Smooth muscle cell (in vitro differentiated cells): Measurements from ENCODE around the gene ADAM12. TPM values are rescaled to one million over a fixed set of nuclear protein-coding genes. Genes with fewer than 3 reads are reported as not detected.

Experiments used
- DNase-seq: peaks from one replicate; lab custom pipeline; 2025; ENCODE audit not compliant: unreplicated experiment; lab: John Stamatoyannopoulos, UW
- H2AFZ ChIP-seq: fragments of 200-600 bp; sonication (generic); 2 replicates; pipeline ENCODE4 v1.6.0; 2016; ENCODE audit warnings: antibody characterized with exemption, low read depth, mild to moderate bottlenecking
- H3F3A ChIP-seq: fragments of 200-600 bp; sonication (generic); 2 replicates; pipeline ENCODE4 v1.6.0; 2017; ENCODE audit warnings: antibody characterized with exemption, low read depth
- H3K27ac ChIP-seq: fragments of 200-600 bp; sonication (generic); 2 replicates; pipeline ENCODE4 v1.5.1; 2016; ENCODE audit warnings: low read depth, mild to moderate bottlenecking
- H3K27me3 ChIP-seq: fragments of 200-600 bp; sonication (generic); 2 replicates; pipeline ENCODE4 v1.6.1; 2016; ENCODE audit warnings: low read depth, mild to moderate bottlenecking
- H3K36me3 ChIP-seq: fragments of 200-600 bp; sonication (generic); 2 replicates; pipeline ENCODE4 v1.5.1; 2016; ENCODE audit warnings: low read depth
- H3K4me1 ChIP-seq: fragments of 200-600 bp; sonication (generic); 2 replicates; pipeline ENCODE4 v1.5.1; 2016; ENCODE audit warnings: low read depth
- H3K4me2 ChIP-seq: fragments of 200-600 bp; sonication (generic); 2 replicates; pipeline ENCODE4 v1.6.0; 2016; ENCODE audit warnings: mild to moderate bottlenecking
- H3K4me3 ChIP-seq: fragments of 200-600 bp; sonication (generic); 2 replicates; pipeline ENCODE4 v1.5.1; 2016; ENCODE audit warnings: mild to moderate bottlenecking
- H3K79me2 ChIP-seq: fragments of 200-600 bp; sonication (generic); 2 replicates; pipeline ENCODE4 v1.6.0; 2016; ENCODE audit warnings: low read depth, mild to moderate bottlenecking
- H3K9ac ChIP-seq: fragments of 200-600 bp; sonication (generic); 2 replicates; pipeline ENCODE4 v1.6.0; 2016; ENCODE audit warnings: low read depth
- H3K9me3 ChIP-seq: fragments of 200-600 bp; sonication (generic); replicated peaks from 2 replicates; pipeline ENCODE4 v1.5.1; 2016; ENCODE audit warnings: low read depth
- H4K20me1 ChIP-seq: fragments of 200-600 bp; sonication (generic); 2 replicates; pipeline ENCODE4 v1.6.0; 2016; ENCODE audit warnings: low read depth
- WGBS: methylation state at CpG from one replicate; pipeline ENCODE4 v1.1.7; 2016; ENCODE audit warnings: low lambda C conversion rate; 5-methylcytosine and 5-hydroxymethylcytosine counted together
- polyA plus RNA-seq: library from polyadenylated mRNA; unstranded; fragments of >200 nt; fragmentation: Nextera tagmentation; extraction: Ambion mirVana; gene quantifications from 2 replicates; pipeline ENCODE4 v1.2.1, GENCODE V29; 2016
- total RNA-seq: library from RNA; depleted of rRNA; stranded (reverse); fragments of >200 nt; gene quantifications from 2 replicates; pipeline ENCODE4 v1.2.3, GENCODE V29; 2014
- TF ChIP-seq, protein P1 (sequence below): fragments of 200-600 bp; sonication (generic); IDR thresholded peaks from 2 replicates; pipeline ENCODE4 v1.5.1; 2017; ENCODE audit warnings: borderline replicate concordance, mild to moderate bottlenecking, antibody characterized with exemption; ENCODE audit not compliant: insufficient read depth, poor library complexity, severe bottlenecking

ADAM12 gene
- total and polyA plus RNA-seq, 2 experiments from 2014 or later, result 40.0 to 54.3 TPM

DNA sequence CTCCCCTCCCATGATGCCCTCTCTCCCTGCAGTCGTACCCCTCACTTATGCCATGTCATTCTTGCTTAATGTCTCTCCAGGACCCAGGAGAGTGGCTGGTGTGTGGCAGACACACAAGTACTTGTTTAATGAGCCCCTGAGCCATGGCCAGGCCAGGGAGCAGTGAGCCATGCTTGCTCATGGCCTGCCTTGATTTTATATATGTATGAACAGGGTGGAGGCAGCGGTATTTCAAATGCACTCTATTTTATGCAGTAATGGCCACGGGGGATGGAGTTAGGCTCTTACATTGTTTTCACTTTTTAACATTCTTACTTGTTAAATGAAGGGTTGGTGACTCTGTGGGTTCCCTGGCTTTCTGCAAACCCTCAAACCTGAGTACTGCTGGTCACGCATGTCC lies 347.2 kb downstream of the ADAM12 start:
- no peaks in the 10 kb centered on the region for H3K27me3 ChIP-seq
- H2AFZ ChIP-seq, result no peak overlapping the region
- H3F3A ChIP-seq, result no peaks in the 10 kb centered on the region
- no peaks in the 10 kb centered on the region for H3K79me2 ChIP-seq
- H3K36me3 ChIP-seq, result peaks cover 5% of the 10 kb centered on the region
- no peak overlapping the region for H3K4me3 ChIP-seq
- WGBS, result 95% methylated on average over 4 of the region's 4 CpGs
- no peak overlapping the region for H3K4me2 ChIP-seq
- no peak for DNase-seq
- no peaks in the 10 kb centered on the region for H4K20me1 ChIP-seq
- H3K27ac ChIP-seq, result peak overlapping the region; percentile 95
- H3K9me3 ChIP-seq, result no peaks in the 10 kb centered on the region
- peak overlapping the region; percentile 89 for H3K9ac ChIP-seq
- TF ChIP-seq, protein P1, sequence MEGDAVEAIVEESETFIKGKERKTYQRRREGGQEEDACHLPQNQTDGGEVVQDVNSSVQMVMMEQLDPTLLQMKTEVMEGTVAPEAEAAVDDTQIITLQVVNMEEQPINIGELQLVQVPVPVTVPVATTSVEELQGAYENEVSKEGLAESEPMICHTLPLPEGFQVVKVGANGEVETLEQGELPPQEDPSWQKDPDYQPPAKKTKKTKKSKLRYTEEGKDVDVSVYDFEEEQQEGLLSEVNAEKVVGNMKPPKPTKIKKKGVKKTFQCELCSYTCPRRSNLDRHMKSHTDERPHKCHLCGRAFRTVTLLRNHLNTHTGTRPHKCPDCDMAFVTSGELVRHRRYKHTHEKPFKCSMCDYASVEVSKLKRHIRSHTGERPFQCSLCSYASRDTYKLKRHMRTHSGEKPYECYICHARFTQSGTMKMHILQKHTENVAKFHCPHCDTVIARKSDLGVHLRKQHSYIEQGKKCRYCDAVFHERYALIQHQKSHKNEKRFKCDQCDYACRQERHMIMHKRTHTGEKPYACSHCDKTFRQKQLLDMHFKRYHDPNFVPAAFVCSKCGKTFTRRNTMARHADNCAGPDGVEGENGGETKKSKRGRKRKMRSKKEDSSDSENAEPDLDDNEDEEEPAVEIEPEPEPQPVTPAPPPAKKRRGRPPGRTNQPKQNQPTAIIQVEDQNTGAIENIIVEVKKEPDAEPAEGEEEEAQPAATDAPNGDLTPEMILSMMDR, result no peak
- peaks cover 11% of the 10 kb centered on the region for H3K4me1 ChIP-seq

DNA sequence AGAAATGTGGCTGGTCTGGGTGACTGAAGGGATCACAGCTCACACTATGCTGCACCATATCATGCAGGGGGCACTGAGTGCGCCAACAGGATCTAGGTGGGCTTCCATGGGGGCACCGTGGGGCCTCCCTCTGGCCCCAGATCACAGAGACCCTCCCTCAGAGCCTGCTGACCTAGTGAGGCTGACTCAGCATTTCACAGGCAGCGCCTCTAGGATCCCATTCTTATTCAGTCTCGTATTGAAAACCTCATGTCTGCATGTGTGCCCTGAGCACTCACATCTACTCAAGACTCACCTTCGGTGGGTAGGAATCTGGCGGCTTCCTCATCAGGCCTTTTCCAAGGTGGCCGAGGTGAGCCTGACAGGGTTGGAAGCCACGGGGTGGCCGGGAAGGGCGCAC lies 350.3 kb downstream of the ADAM12 start:
- Histone ChIP-seq H3K27me3 (no peaks in the 10 kb centered on the region), H3F3A (no peaks in the 10 kb centered on the region), H3K36me3 (peaks cover 31% of the 10 kb centered on the region), H3K9me3 (peaks cover 6% of the 10 kb centered on the region), H3K4me2 (no peak overlapping the region), H2AFZ (no peak overlapping the region), H3K4me3 (no peak overlapping the region), H3K4me1 (peaks cover 11% of the 10 kb centered on the region), H4K20me1 (no peaks in the 10 kb centered on the region), H3K9ac (no peak overlapping the region), H3K27ac (no peak overlapping the region), H3K79me2 (no peaks in the 10 kb centered on the region)
- TF ChIP-seq, protein P1, result no peak
- whole genome bisulfite sequencing, result 90% methylated on average over 10 of the region's 10 CpGs
- DNase-seq, result no peak

DNA sequence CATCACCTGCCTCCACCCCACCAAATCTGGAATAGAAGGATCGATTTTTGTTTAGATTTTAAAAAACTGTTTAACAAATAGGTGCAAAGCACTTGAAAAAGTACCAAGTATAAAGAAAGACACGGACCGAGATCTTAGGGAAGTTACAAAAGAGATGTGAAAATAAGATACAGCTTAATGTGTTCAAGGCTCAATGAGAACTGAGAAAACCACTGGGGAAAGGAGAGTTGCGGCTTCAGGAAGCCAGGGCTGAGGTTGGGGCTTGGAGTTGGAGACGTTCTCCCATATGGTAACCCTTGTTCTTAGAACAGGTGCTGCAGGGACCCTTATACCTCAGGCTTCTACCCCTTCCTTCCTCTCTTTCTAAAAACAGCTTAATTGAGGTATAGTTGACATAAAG lies 351.8 kb downstream of the ADAM12 start:
- Histone ChIP-seq H3K36me3 (peaks cover 42% of the 10 kb centered on the region), H3K4me3 (no peak overlapping the region), H3K27ac (no peak overlapping the region), H3K79me2 (no peaks in the 10 kb centered on the region), H3K4me2 (no peak overlapping the region), H3K9ac (no peak overlapping the region), H2AFZ (no peak overlapping the region), H3F3A (no peaks in the 10 kb centered on the region), H4K20me1 (no peaks in the 10 kb centered on the region), H3K9me3 (peaks cover 6% of the 10 kb centered on the region), H3K4me1 (peaks cover 2% of the 10 kb centered on the region), H3K27me3 (no peaks in the 10 kb centered on the region)
- TF ChIP-seq, protein P1, result no peak
- 96% methylated on average over 5 of the region's 5 CpGs for WGBS
- no peak for DNase-seq

DNA sequence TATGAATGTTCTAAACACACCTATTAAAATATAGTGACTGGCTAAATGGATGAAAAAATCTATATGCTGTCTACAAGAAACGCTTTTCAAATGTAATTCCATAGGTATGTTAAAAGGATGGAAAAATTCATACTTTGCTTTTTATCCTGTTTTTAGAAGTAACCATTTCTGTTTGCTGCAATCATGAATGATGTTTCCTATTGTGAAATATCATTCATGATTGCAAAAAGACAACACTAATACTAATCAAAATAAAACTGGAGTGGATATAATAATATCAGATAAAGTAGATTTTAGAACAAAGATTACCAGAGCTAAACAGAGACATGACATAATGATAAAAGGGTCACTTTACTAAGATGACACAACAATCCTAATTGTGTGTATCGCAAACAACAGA lies 353.7 kb downstream of the ADAM12 start:
- Histone ChIP-seq H3K27me3 (no peaks in the 10 kb centered on the region), H3K9ac (no peak overlapping the region), H3K4me2 (no peak overlapping the region), H3K4me1 (no peaks in the 10 kb centered on the region), H2AFZ (no peak overlapping the region), H3K9me3 (peaks cover 6% of the 10 kb centered on the region), H3K27ac (no peak overlapping the region), H3K36me3 (peaks cover 52% of the 10 kb centered on the region), H3K4me3 (no peak overlapping the region), H3F3A (no peaks in the 10 kb centered on the region), H3K79me2 (no peaks in the 10 kb centered on the region), H4K20me1 (no peaks in the 10 kb centered on the region)
- DNase-seq, result no peak
- TF ChIP-seq, protein P1, result no peak
- 99% methylated on average over 2 of the region's 2 CpGs for WGBS
